PC-9 (cell line): ENCODE measurements around the gene PLSCR4. TPM values are rescaled to one million over a fixed set of nuclear protein-coding genes. Genes with fewer than 3 reads are reported as not detected.
A peak's percentile ranks its signal among the peaks of the same experiment; 100 is the strongest.

Experiments
- BruUV-seq: library from RNA; stranded (reverse); fragments of 400-500 nt; replicated peaks from 2 replicates; lab custom pipeline; 2021; lab: Mats Ljungman, UMichigan
- CTCF ChIA-PET: fragments of 300-600 bp; sonication (Branson Sonifier 250); formaldehyde crosslinking; loops from one replicate; lab custom pipeline; 2022; ENCODE audit warnings: antibody characterized with exemption; lab: Charles Lee
- POLR2A ChIA-PET: fragments of 300-600 bp; sonication (Branson Sonifier 250); formaldehyde crosslinking; loops from one replicate; lab custom pipeline; 2022; ENCODE audit warnings: antibody characterized with exemption; ENCODE audit not compliant: unreplicated experiment; lab: Charles Lee
- DNase-seq, 2 experiments: peaks; one replicate each; pipeline versions ENCODE4 v3.0.0 to v3.0.0-alpha.2; 2015 to 2022; ENCODE audit warnings: mixed read lengths in 1 of 2
- H2AFZ ChIP-seq: fragments of 200-600 bp; sonication (generic); 2 replicates; pipeline ENCODE4 v1.8.1; 2017; ENCODE audit warnings: antibody characterized with exemption
- H3F3A ChIP-seq: fragments of 200-600 bp; sonication (generic); 2 replicates; pipeline ENCODE4 v1.8.1; 2017; ENCODE audit warnings: antibody characterized with exemption, mild to moderate bottlenecking, low read depth; ENCODE audit not compliant: insufficient read depth
- H3K27ac ChIP-seq: fragments of 200-600 bp; sonication (generic); 2 replicates; pipeline ENCODE4 v1.6.1; 2016; ENCODE audit warnings: mixed run types
- H3K27me3 ChIP-seq: fragments of 200-600 bp; sonication (generic); 2 replicates; pipeline ENCODE4 v1.6.1; 2016; ENCODE audit warnings: low read depth, mixed run types; ENCODE audit not compliant: insufficient read depth
- H3K36me3 ChIP-seq: fragments of 200-600 bp; sonication (generic); 2 replicates; pipeline ENCODE4 v1.6.1; 2016; ENCODE audit warnings: low read depth, mixed run types
- H3K4me1 ChIP-seq: fragments of 200-600 bp; sonication (generic); replicated peaks from 2 replicates; pipeline ENCODE4 v1.6.1; 2016; ENCODE audit warnings: mixed run types; ENCODE audit not compliant: insufficient read depth
- H3K4me2 ChIP-seq: fragments of 200-600 bp; sonication (generic); 2 replicates; pipeline ENCODE4 v1.6.1; 2017; ENCODE audit warnings: mixed run types
- H3K4me3 ChIP-seq: fragments of 200-600 bp; sonication (generic); 2 replicates; pipeline ENCODE4 v1.6.1; 2016; ENCODE audit warnings: mixed run types
- H3K79me2 ChIP-seq: fragments of 200-600 bp; sonication (generic); 2 replicates; pipeline ENCODE4 v1.6.1; 2017; ENCODE audit warnings: low read depth, mixed run types
- H3K9me2 ChIP-seq: fragments of 200-600 bp; sonication (generic); 2 replicates; pipeline ENCODE4 v1.8.1; 2017; ENCODE audit warnings: mild to moderate bottlenecking; ENCODE audit not compliant: insufficient read depth
- H3K9me3 ChIP-seq: fragments of 200-600 bp; sonication (generic); 2 replicates; pipeline ENCODE4 v1.8.1; 2016; ENCODE audit warnings: low read depth; ENCODE audit not compliant: insufficient read depth
- H4K20me1 ChIP-seq: fragments of 200-600 bp; sonication (generic); 2 replicates; pipeline ENCODE4 v1.8.1; 2017; ENCODE audit not compliant: insufficient read depth
- CTCF ChIP-seq: fragments of 200-600 bp; sonication (generic); conservative IDR thresholded peaks from 2 replicates; pipeline ENCODE4 v1.6.1; 2017; ENCODE audit warnings: mixed run types, antibody characterized with exemption, mild to moderate bottlenecking, moderate library complexity
- EZH2 ChIP-seq: fragments of 200-600 bp; sonication (generic); IDR thresholded peaks from 2 replicates; pipeline ENCODE4 v1.8.0; 2017; ENCODE audit warnings: antibody characterized with exemption, low read depth
- intact Hi-C: fragments of 100-400 bp; cut with micrococcal nuclease; formaldehyde crosslinking; loops from one replicate; pipeline ENCODE4 v1.10.0; 2022; ENCODE audit not compliant: unreplicated experiment
- total RNA-seq: library from RNA; stranded (reverse); gene quantifications from 2 replicates; pipeline ENCODE4 v1.2.3, GENCODE V29; 2021

Gene PLSCR4
- total RNA-seq, 1 experiment from 2014 or later: 8.4 TPM

DNA sequence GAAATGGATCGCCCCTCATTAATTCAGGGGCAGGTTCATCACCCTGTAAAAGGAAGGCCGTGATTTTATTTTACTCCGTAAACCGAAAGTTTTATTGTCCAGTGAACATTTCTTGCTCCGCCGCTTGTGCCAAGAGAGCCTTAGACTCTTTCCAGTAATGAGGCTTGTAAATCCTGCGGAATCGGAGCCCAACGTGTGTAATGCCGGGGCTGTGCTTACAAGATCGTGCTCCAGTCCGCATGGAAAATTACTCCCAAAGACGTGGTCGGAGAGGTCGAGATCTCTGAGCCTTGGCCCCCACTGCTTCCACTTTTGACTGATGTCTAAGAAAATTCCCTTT, 89.3 kb downstream of the PLSCR4 start:
- DNase-seq: no peak
- POLR2A ChIA-PET: interaction anchor here (0.5 to 0.6 kb wide), 2 partner anchors 433 to 1254 kb away, joined by 6 read pairs; no protein-coding TSS in a partner anchor

GRCh38 chr3:146160964-146161662, 89.8 kb downstream of the PLSCR4 start, which contains the start of gene PLOD2:
Gene PLOD2 (minus strand): TSS chr3:146161184. CDS start chr3:146160989, 195 bp downstream.
- intact Hi-C loops: loop anchor here (2.0 kb wide), 1 partner anchor 90 kb away; no protein-coding TSS in a partner anchor
- H4K20me1 ChIP-seq: no peaks in the 10 kb centered on the region
- no peaks in the 10 kb centered on the region for H3K9me2 ChIP-seq
- no peaks in the 10 kb centered on the region for H3K27me3 ChIP-seq
- H3K4me3 ChIP-seq: peak within 1 kb of the TSS; percentile 79
- peak within 1 kb of the TSS; percentile 80 for H3K4me2 ChIP-seq
- no TSS peak for BruUV-seq
- no peaks in the 10 kb centered on the region for H3K36me3 ChIP-seq
- CTCF ChIA-PET: interaction anchor here (0.7 to 1.7 kb wide), 3 partner anchors 26 to 562 kb away, joined by 3 to 5 read pairs (median 4); no protein-coding TSS in a partner anchor
- peaks cover 27% of the 10 kb centered on the region for H3K4me1 ChIP-seq
- POLR2A ChIA-PET: interaction anchor here (0.5 to 0.7 kb wide), 3 partner anchors 198 to 1253 kb away, joined by 4 to 6 read pairs (median 6); no protein-coding TSS in a partner anchor
- TF ChIP-seq CTCF (no peak), EZH2 (no peak)
- H3K27ac ChIP-seq: peak within 1 kb of the TSS; percentile 48
- H3F3A ChIP-seq: peaks cover 6% of the 10 kb centered on the region
- no peaks in the 10 kb centered on the region for H3K9me3 ChIP-seq
- peak; percentile 70 to 81 for DNase-seq
- peaks cover 11% of the 10 kb centered on the region for H3K79me2 ChIP-seq
- peak within 1 kb of the TSS; percentile 98 for H2AFZ ChIP-seq

More for the DNA sequence above, 89.3 kb downstream of the PLSCR4 start:
- peak overlapping the region; percentile 79 for H3K4me3 ChIP-seq
- H3K79me2 ChIP-seq: peaks cover 11% of the 10 kb centered on the region
- H2AFZ ChIP-seq: peak overlapping the region; percentile 98
- no peaks in the 10 kb centered on the region for H4K20me1 ChIP-seq
- CTCF ChIA-PET: interaction anchor here (0.6 to 1.3 kb wide), 2 partner anchors 96 to 1625 kb away, joined by 3 to 4 read pairs; no protein-coding TSS in a partner anchor
- H3K9me3 ChIP-seq: no peaks in the 10 kb centered on the region
- TSS peak; percentile 90 for BruUV-seq
- H3K27me3 ChIP-seq: no peaks in the 10 kb centered on the region
- peak overlapping the region; percentile 80 for H3K4me2 ChIP-seq
- peaks cover 27% of the 10 kb centered on the region for H3K4me1 ChIP-seq
- H3F3A ChIP-seq: peaks cover 6% of the 10 kb centered on the region
- intact Hi-C loops: loop anchor here (2.0 kb wide), 1 partner anchor 91 kb away; no protein-coding TSS in a partner anchor
- TF ChIP-seq EZH2: no peak
- TF ChIP-seq CTCF: no peak
- no peaks in the 10 kb centered on the region for H3K36me3 ChIP-seq
- peak overlapping the region; percentile 31 for H3K27ac ChIP-seq
- H3K9me2 ChIP-seq: no peaks in the 10 kb centered on the region

GRCh38 chr3:146160321-146160963, 90.5 kb downstream of the PLSCR4 start:
- Histone ChIP-seq H3K4me3 (peak overlapping the region; percentile 79), H3K27me3 (no peaks in the 10 kb centered on the region), H3K9me3 (no peaks in the 10 kb centered on the region), H3K27ac (peak overlapping the region; percentile 48), H3K4me2 (peak overlapping the region; percentile 80), H4K20me1 (no peaks in the 10 kb centered on the region), H2AFZ (peak overlapping the region; percentile 98), H3F3A (peaks cover 6% of the 10 kb centered on the region), H3K79me2 (peaks cover 11% of the 10 kb centered on the region), H3K9me2 (no peaks in the 10 kb centered on the region), H3K4me1 (peaks cover 27% of the 10 kb centered on the region), H3K36me3 (no peaks in the 10 kb centered on the region)
- CTCF ChIA-PET: interaction anchor here (0.7 to 1.7 kb wide), 3 partner anchors 27 to 561 kb away, joined by 3 to 5 read pairs (median 4); no protein-coding TSS in a partner anchor
- intact Hi-C loops: loop anchor here (2.0 kb wide), 1 partner anchor 90 kb away; no protein-coding TSS in a partner anchor
- BruUV-seq: no TSS peak
- DNase-seq: peak; percentile 74 to 80
- POLR2A ChIA-PET: interaction anchor here (0.6 to 0.7 kb wide), 2 partner anchors 197 to 242 kb away, joined by 4 read pairs; no protein-coding TSS in a partner anchor
- no peak for TF ChIP-seq EZH2
- peak; percentile 57 for TF ChIP-seq CTCF
